Right ventricle myocardium superior (tissue), 1 donor: Measurements from ENCODE around the gene CREBRF. TPM values are rescaled to one million over a fixed set of nuclear protein-coding genes. Genes with fewer than 3 reads are reported as not detected.
"Not testable (repeated sequence)": the region's sequence is repeated elsewhere in the genome, so short reads cannot be mapped to it uniquely, and the experiment has no call there.

Experiments
- ATAC-seq: fragments of 200-7000 bp; cut with Tn5 transposase; one replicate; pipeline ENCODE4 v1.9.1; 2020; ENCODE audit warnings: mild to moderate bottlenecking; ENCODE audit not compliant: poor library complexity
- DNase-seq: peaks from one replicate; pipeline ENCODE4 v3.0.0-alpha.2; 2020
- intact Hi-C: fragments of 100-400 bp; cut with DNase I; formaldehyde crosslinking; loops from one replicate; pipeline ENCODE4 v1.11.2; 2022
- total RNA-seq: library from RNA; stranded (reverse); fragmentation: NEBNext Ultra II Directional; extraction: Animal tissue kit (Norgen Biotek cat#: 25700); gene quantifications from one replicate; pipeline ENCODE4 v1.2.1, GENCODE V29; 2021
- donor health status: DM: no; HTN: yes; CAD: no; lungs with severe emphysema.

The CREBRF gene
- total RNA-seq, 1 donor from 2014 or later, result 23.9 TPM

- ATAC-seq, intact Hi-C loops, DNase-seq: not testable (repeated sequence)
Measured at GRCh38 chr5:173032096-173032495, 24.1 kb upstream of the CREBRF start.

GRCh38 chr5:173032730-173033129 is 23.4 kb upstream of the CREBRF start:
- intact Hi-C loops, result no loop called here
- DNase-seq (no peak), ATAC-seq (no peak)

GRCh38 chr5:173033923-173034322 is 22.2 kb upstream of the CREBRF start:
- DNase-seq (no peak), ATAC-seq (no peak)
- intact Hi-C loops, result no loop called here

GRCh38 chr5:173035904-173036707 is 20.0 kb upstream of the CREBRF start:
- intact Hi-C loops, result no loop called here
- ATAC-seq (no peak), DNase-seq (no peak)

- intact Hi-C loops, result no loop called here
- DNase-seq (no peak), ATAC-seq (no peak)
Measured at GRCh38 chr5:173039188-173039587, 17.0 kb upstream of the CREBRF start.

- intact Hi-C loops, result no loop called here
- ATAC-seq, result no peak
Measured at GRCh38 chr5:173039964-173040363, 16.2 kb upstream of the CREBRF start.

GRCh38 chr5:173041881-173042762 is 14.0 kb upstream of the CREBRF start:
- no peak for DNase-seq
- ATAC-seq, result no peak
- intact Hi-C loops, result no loop called here

More at GRCh38 chr5:173039964-173040363, 16.2 kb upstream of the CREBRF start:
- DNase-seq, result no peak

- no peak for ATAC-seq
Measured at GRCh38 chr5:173042763-173043107, 13.4 kb upstream of the CREBRF start.

GRCh38 chr5:173045474-173045873 is 10.7 kb upstream of the CREBRF start:
- ATAC-seq, result no peak
- no peak for DNase-seq
- intact Hi-C loops, result no loop called here

More at GRCh38 chr5:173042763-173043107, 13.4 kb upstream of the CREBRF start:
- intact Hi-C loops, result no loop called here
- no peak for DNase-seq

- peak; percentile 55 for ATAC-seq
- intact Hi-C loops, result not testable (repeated sequence)
Measured at GRCh38 chr5:173047096-173047837, 8.9 kb upstream of the CREBRF start.

GRCh38 chr5:173047838-173048105 is 8.4 kb upstream of the CREBRF start:
- intact Hi-C loops, result no loop called here
- DNase-seq (no peak), ATAC-seq (no peak)

More at GRCh38 chr5:173047096-173047837, 8.9 kb upstream of the CREBRF start:
- DNase-seq, result not testable (repeated sequence)

GRCh38 chr5:173050791-173051190 is 5.4 kb upstream of the CREBRF start:
- intact Hi-C loops, result no loop called here
- DNase-seq (no peak), ATAC-seq (no peak)

- intact Hi-C loops, result no loop called here
- no peak for ATAC-seq
- no peak for DNase-seq
Measured at GRCh38 chr5:173051746-173052145, 4.4 kb upstream of the CREBRF start.

- intact Hi-C loops, result no loop called here
Measured at GRCh38 chr5:173053041-173053440, 3.1 kb upstream of the CREBRF start.

GRCh38 chr5:173055042-173055721 is 970 bp upstream of the CREBRF start:
- DNase-seq, result no peak
- intact Hi-C loops, result no loop called here
- no peak for ATAC-seq

More at GRCh38 chr5:173053041-173053440, 3.1 kb upstream of the CREBRF start:
- no peak for DNase-seq
- no peak for ATAC-seq

- DNase-seq (no peak), ATAC-seq (no peak)
- intact Hi-C loops, result no loop called here
Measured at GRCh38 chr5:173055722-173055982, 500 bp upstream of the CREBRF start.

- intact Hi-C loops, result no loop called here
- DNase-seq (no peak), ATAC-seq (peak; percentile 84)
Measured at GRCh38 chr5:173056783-173057061, 570 bp downstream of the CREBRF start.

GRCh38 chr5:173057062-173057924 is 1.1 kb downstream of the CREBRF start:
- intact Hi-C loops, result no loop called here
- DNase-seq (peak; percentile 99), ATAC-seq (peak; percentile 96)
